ENCODE results near the gene KXD1. TPM values are rescaled to one million over a fixed set of nuclear protein-coding genes. Genes with fewer than 3 reads are reported as not detected.

The KXD1 gene
- polyA plus RNA-seq, 2 of the 4 experiments (the other 2 are of a cell fraction), result 62.8 to 83.9 TPM

DNA sequence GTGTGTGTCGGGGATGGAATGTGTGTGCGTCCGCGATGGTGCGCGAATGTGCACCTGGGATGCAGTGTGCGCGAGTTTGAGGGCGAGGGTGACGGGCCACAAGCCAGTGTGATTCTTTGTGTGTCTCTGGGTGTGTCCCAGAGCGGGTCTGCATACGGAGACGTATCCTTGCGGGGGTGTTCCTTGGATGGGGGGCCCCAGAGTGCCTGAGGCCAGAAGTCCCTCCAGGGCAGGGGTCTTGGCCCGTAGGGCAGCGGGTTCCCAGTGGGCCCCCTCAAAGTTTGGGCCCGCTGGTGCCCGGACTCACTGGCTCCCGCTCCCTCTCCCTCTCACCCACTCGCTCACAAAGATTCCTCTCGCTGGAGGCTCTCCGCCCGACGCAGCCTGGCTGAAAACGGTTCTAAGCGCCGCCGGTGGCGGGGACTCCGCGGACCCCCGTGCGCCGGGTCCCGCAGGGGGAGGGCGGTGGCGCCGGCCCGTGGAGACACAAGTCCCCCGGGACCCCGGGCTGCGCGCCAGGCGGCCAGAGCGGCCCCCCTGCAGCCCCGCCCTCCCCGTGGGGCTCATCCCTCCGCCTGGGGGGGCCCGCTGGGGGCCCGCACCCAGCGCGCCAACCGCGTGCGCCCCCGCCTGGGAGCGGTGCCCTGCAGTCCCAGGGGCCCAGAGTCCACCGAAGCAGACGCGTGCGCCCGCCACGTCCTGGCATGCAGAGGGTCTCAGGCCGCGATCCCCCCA lies 48.0 kb downstream of the KXD1 start:
- ATAC-seq (no peak), FAIRE-seq (no peak), DNase-seq (ENCODE audit: low read depth in 1 of 2, low spot score in 1 of 2) (no peak)
- Histone ChIP-seq H3K9me3 (no peaks in the 10 kb centered on the region), H3K4me2 (peak overlapping the region; percentile 89), H3K27ac (peak overlapping the region in 1 of 2 experiments; percentile 73; a peak in 2 of 6 replicates), H3K4me3 (peak overlapping the region; percentile 39), H3K4me1 (peaks cover 15% of the 10 kb centered on the region; the same call in 2 of the 3 replicates)
- WGBS (ENCODE audit: missing lambda C conversion rate), result 63% methylated on average over 20 of the region's 65 CpGs
- TF ChIP-seq, protein P1, sequence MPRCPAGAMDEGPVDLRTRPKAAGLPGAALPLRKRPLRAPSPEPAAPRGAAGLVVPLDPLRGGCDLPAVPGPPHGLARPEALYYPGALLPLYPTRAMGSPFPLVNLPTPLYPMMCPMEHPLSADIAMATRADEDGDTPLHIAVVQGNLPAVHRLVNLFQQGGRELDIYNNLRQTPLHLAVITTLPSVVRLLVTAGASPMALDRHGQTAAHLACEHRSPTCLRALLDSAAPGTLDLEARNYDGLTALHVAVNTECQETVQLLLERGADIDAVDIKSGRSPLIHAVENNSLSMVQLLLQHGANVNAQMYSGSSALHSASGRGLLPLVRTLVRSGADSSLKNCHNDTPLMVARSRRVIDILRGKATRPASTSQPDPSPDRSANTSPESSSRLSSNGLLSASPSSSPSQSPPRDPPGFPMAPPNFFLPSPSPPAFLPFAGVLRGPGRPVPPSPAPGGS (IDR thresholded peaks at IDR 0.05), result no peak
- TF ChIP-seq ZFP36 (IDR thresholded peaks at IDR 0.05; ENCODE audit: borderline replicate concordance, partially characterized antibody) (no peak), GATA3 (IDR thresholded peaks at IDR 0.05; ENCODE audit: borderline replicate concordance) (no peak), FOSB (CRISPR knock-in tag; IDR thresholded peaks at IDR 0.05) (no peak), HOXA7 (CRISPR knock-in tag; IDR thresholded peaks at IDR 0.05) (no peak), MYC (IDR thresholded peaks at IDR 0.05; ENCODE audit: borderline replicate concordance, low read length) (no peak)
- TF ChIP-seq, protein P2, sequence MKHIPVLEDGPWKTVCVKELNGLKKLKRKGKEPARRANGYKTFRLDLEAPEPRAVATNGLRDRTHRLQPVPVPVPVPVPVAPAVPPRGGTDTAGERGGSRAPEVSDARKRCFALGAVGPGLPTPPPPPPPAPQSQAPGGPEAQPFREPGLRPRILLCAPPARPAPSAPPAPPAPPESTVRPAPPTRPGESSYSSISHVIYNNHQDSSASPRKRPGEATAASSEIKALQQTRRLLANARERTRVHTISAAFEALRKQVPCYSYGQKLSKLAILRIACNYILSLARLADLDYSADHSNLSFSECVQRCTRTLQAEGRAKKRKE (CRISPR knock-in tag; IDR thresholded peaks at IDR 0.05; ENCODE audit: low read depth), result no peak
- ChIA-PET CTCF (no interaction called here), POLR2A (no interaction called here)

DNA sequence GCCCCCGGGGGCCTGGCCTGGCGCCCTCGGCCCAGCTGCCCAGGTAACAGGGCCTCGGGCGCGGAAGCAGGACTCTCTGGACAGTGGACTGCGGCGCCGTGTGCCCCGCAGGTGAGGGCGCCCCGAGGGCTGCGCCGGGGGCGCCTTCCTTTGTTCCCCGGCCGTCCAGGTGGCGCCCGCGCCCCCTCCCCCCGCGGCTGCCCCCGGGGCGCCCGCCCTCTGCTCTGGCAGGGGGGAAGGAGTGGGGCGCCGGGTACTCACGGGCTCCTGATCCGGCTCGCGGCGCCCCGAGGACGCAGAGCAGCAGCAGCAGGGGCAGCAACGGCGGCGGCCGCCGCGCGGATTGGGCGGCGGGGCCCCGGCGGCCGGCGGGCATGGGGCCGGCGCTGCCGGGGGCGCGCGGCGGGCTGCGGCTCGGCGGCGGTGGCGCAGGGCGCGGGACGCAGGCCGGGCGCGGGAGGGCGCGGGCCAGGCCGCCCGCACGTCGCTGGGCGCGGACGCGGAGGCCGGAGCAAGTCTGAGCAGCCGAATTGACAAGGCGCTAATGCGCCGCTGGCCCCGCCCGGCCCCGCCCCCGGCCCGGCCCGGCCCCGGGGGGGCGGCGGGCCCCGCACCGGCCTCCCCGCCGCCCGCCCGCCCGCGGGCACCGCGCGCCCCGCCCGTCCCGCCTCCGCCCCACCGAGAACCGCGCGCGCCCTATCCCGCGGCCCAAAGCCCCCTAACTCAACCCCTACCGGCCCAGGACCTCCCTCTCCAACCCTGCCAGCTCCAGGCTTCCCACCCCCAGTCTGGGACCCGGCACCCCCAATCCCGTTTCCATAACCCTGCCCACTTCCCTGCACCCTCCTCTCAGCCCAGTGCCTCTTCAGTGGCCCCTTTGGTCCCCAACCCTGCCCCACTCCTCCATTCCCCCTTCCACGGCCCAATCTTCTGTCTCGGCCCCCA lies 48.9 kb downstream of the KXD1 start, which contains the start of gene CRLF1:
Gene CRLF1, minus strand, starts transcription at position 519 of the 945 bp plus-strand sequence. Its CDS starts 143 bp downstream, at position 376.
- ChIA-PET POLR2A (no interaction called here), CTCF (interaction anchor here (1.1 to 2.5 kb wide), 3 partner anchors 12 to 156 kb away, joined by 3 to 6 read pairs (median 6); partner anchors contain the start of gene REX1BD)
- 2% methylated on average over 9 of the region's 116 CpGs for WGBS (ENCODE audit: missing lambda C conversion rate)
- H3K9me3 ChIP-seq, result no peaks in the 10 kb centered on the region
- peak within 1 kb of the TSS; percentile 89 for H3K4me2 ChIP-seq
- ATAC-seq (no peak), DNase-seq (ENCODE audit: low read depth in 1 of 2, low spot score in 1 of 2) (no peak), FAIRE-seq (no peak)
- peak within 1 kb of the TSS; percentile 15 to 79; a peak in 4 of 6 replicates for H3K27ac ChIP-seq
- TF ChIP-seq FOSL2 (IDR thresholded peaks at IDR 0.05) (no peak), FOSL2 (CRISPR knock-in tag; IDR thresholded peaks at IDR 0.05) (no peak), CEBPB (IDR thresholded peaks at IDR 0.05) (no peak), KDM1A (IDR thresholded peaks at IDR 0.05; ENCODE audit: low read depth) (no peak), MAZ (IDR thresholded peaks at IDR 0.05; ENCODE audit: borderline replicate concordance, low read depth, low read length) (no peak), HOXB5 (CRISPR knock-in tag; IDR thresholded peaks at IDR 0.05) (no peak), GATA3 (IDR thresholded peaks at IDR 0.05; ENCODE audit: borderline replicate concordance) (no peak), BHLHE40 (IDR thresholded peaks at IDR 0.05; ENCODE audit: low read depth, low read length) (no peak), NR3C1 (IDR thresholded peaks at IDR 0.05) (no peak), NPAS2 (CRISPR knock-in tag; IDR thresholded peaks at IDR 0.05; ENCODE audit: borderline replicate concordance) (no peak), MAFK (IDR thresholded peaks at IDR 0.05; ENCODE audit: partially characterized antibody) (no peak)
- TF ChIP-seq, protein P3, sequence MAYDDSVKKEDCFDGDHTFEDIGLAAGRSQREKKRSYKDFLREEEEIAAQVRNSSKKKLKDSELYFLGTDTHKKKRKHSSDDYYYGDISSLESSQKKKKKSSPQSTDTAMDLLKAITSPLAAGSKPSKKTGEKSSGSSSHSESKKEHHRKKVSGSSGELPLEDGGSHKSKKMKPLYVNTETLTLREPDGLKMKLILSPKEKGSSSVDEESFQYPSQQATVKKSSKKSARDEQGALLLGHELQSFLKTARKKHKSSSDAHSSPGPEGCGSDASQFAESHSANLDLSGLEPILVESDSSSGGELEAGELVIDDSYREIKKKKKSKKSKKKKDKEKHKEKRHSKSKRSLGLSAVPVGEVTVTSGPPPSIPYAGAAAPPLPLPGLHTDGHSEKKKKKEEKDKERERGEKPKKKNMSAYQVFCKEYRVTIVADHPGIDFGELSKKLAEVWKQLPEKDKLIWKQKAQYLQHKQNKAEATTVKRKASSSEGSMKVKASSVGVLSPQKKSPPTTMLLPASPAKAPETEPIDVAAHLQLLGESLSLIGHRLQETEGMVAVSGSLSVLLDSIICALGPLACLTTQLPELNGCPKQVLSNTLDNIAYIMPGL (CRISPR knock-in tag; IDR thresholded peaks at IDR 0.05; ENCODE audit: borderline replicate concordance), result no peak
- TF ChIP-seq, protein P2 (CRISPR knock-in tag; IDR thresholded peaks at IDR 0.05; ENCODE audit: low read depth), result no peak
- peaks cover 17% of the 10 kb centered on the region; the same call in 2 of the 3 replicates for H3K4me1 ChIP-seq
- H3K4me3 ChIP-seq, result peak within 1 kb of the TSS; percentile 39
